HepG2 (cell line): ENCODE results near the gene SEMA4A. TPM values are rescaled to one million over a fixed set of nuclear protein-coding genes. Genes with fewer than 3 reads are reported as not detected.
A peak's percentile ranks its signal among the peaks of the same experiment; 100 is the strongest.

ENCODE experiments used
- CCDC6 ChIP-seq: sonication (generic); formaldehyde crosslinking; IDR thresholded peaks from 2 replicates; pipeline ENCODE4 v1.8.1; 2022; ENCODE audit warnings: mild to moderate bottlenecking, missing genetic modification reagents, moderate library complexity
- DR1 ChIP-seq: sonication (generic); formaldehyde crosslinking; IDR thresholded peaks from 2 replicates; pipeline ENCODE4 v1.8.0; 2021; ENCODE audit warnings: mild to moderate bottlenecking, missing genetic modification reagents, inconsistent platforms
- ELF1 ChIP-seq: sonication (generic); formaldehyde crosslinking; IDR thresholded peaks from 2 replicates; pipeline ENCODE4 v1.4.0; 2020; ENCODE audit warnings: missing genetic modification reagents
- FOXO4 ChIP-seq: sonication (generic); formaldehyde crosslinking; conservative IDR thresholded peaks from 2 replicates; pipeline ENCODE4 v1.8.1; 2023; ENCODE audit warnings: missing genetic modification reagents
- GATAD2A ChIP-seq: IDR thresholded peaks from 2 replicates; pipeline ENCODE4 v1.6.1; 2016
- GLMP ChIP-seq: sonication (generic); formaldehyde crosslinking; IDR thresholded peaks from 2 replicates; pipeline ENCODE4 v1.9.0; 2021; ENCODE audit warnings: missing genetic modification reagents, mild to moderate bottlenecking, borderline replicate concordance
- HOMEZ ChIP-seq: IDR thresholded peaks from 2 replicates; pipeline ENCODE4 v1.6.1; 2016; ENCODE audit warnings: low read depth
- KLF16 ChIP-seq, 2 experiments: sonication (generic) in 1 of 2; formaldehyde crosslinking in 1 of 2; IDR thresholded peaks; 2 replicates each; pipeline versions ENCODE4 v1.6.1 to v1.8.0; 2016 to 2023; ENCODE audit warnings: missing genetic modification reagents in 2 of 2, missing compliant biosample characterization in 1 of 2
- MEIS2 ChIP-seq: sonication (generic); formaldehyde crosslinking; IDR thresholded peaks from 2 replicates; pipeline ENCODE4 v1.9.0; 2021; ENCODE audit warnings: mild to moderate bottlenecking, missing genetic modification reagents
- MZF1 ChIP-seq: sonication (generic); formaldehyde crosslinking; IDR thresholded peaks from 2 replicates; pipeline ENCODE4 v1.8.1; 2023; ENCODE audit warnings: mild to moderate bottlenecking, missing genetic modification reagents, borderline replicate concordance
- NFIC ChIP-seq: IDR thresholded peaks from 2 replicates; pipeline ENCODE4 v1.6.1; 2012; ENCODE audit warnings: mild to moderate bottlenecking, low read length, inconsistent platforms
- PBX2 ChIP-seq: IDR thresholded peaks from 2 replicates; pipeline ENCODE4 v1.6.1; 2016; ENCODE audit warnings: control low read depth
- PHF21A ChIP-seq: sonication (generic); formaldehyde crosslinking; IDR thresholded peaks from 2 replicates; pipeline ENCODE4 v1.5.0; 2020; ENCODE audit warnings: mild to moderate bottlenecking, missing genetic modification reagents
- SIX4 ChIP-seq: sonication (generic); formaldehyde crosslinking; IDR thresholded peaks from 2 replicates; pipeline ENCODE4 v1.4.0; 2020; ENCODE audit warnings: missing genetic modification reagents
- TOPORS ChIP-seq: sonication (generic); formaldehyde crosslinking; IDR thresholded peaks from 2 replicates; pipeline ENCODE4 v1.8.0; 2023; ENCODE audit warnings: mild to moderate bottlenecking, missing genetic modification reagents
- ZHX1 ChIP-seq: sonication (generic); formaldehyde crosslinking; IDR thresholded peaks from 2 replicates; pipeline ENCODE4 v1.8.1; 2022; ENCODE audit warnings: low read depth, mild to moderate bottlenecking, missing genetic modification reagents
- ZNF136 ChIP-seq: sonication (generic); formaldehyde crosslinking; IDR thresholded peaks from 2 replicates; pipeline ENCODE4 v1.8.1; 2022; ENCODE audit warnings: low read depth, mild to moderate bottlenecking, moderate library complexity, missing genetic modification reagents
- ZNF143 ChIP-seq: sonication (generic); formaldehyde crosslinking; IDR thresholded peaks from 2 replicates; pipeline ENCODE4 v1.4.0; 2020; ENCODE audit warnings: missing genetic modification reagents
- ZNF230 ChIP-seq: sonication (generic); formaldehyde crosslinking; IDR thresholded peaks from 2 replicates; pipeline ENCODE4 v1.4.0; 2020; ENCODE audit warnings: mild to moderate bottlenecking, missing genetic modification reagents
- ZNF549 ChIP-seq: sonication (generic); formaldehyde crosslinking; IDR thresholded peaks from 2 replicates; pipeline ENCODE4 v1.5.0; 2020; ENCODE audit warnings: missing genetic modification reagents
- ZNF550 ChIP-seq: sonication (generic); formaldehyde crosslinking; IDR thresholded peaks from 2 replicates; pipeline ENCODE4 v1.4.0; 2020; ENCODE audit warnings: mild to moderate bottlenecking, missing genetic modification reagents, borderline replicate concordance
- ZNF713 ChIP-seq: sonication (generic); formaldehyde crosslinking; IDR thresholded peaks from 2 replicates; pipeline ENCODE4 v1.4.0; 2020; ENCODE audit warnings: mild to moderate bottlenecking, missing genetic modification reagents
- polyA plus RNA-seq, 8 experiments: library from polyadenylated mRNA; depleted of rRNA in 3 of 8; stranded (reverse) in 7 of 8; unstranded in 1 of 8; fragments of >200 nt; fragmentation: Illumina TruSeq in 4 of 8; extraction: Trizol in 4 of 8; gene quantifications; 2 replicates each; pipeline versions ENCODE4 v1.2.1 to v1.2.3, GENCODE V29; 2011 to 2016; ENCODE audit warnings: low read depth in 4 of 8, missing spikeins in 1 of 8, mixed read lengths in 1 of 8; ENCODE audit not compliant: insufficient read depth in 1 of 8
- total RNA-seq, 5 experiments: library from RNA; depleted of rRNA; stranded (reverse); fragments of >200 nt; fragmentation: Illumina TruSeq; extraction: Trizol; gene quantifications; 2 replicates each; pipeline ENCODE4 v1.2.3, GENCODE V29; 2016; ENCODE audit warnings: low read depth in 1 of 5

The SEMA4A gene
- total and polyA plus RNA-seq, 2 of the 13 experiments (the other 11 are each of a cell fraction or from before 2014, with no cell fraction given): 0.09 to 0.20 TPM

GRCh38 chr1:156212833-156213643 lies 59.7 kb downstream of the SEMA4A start, which contains the start of gene PMF1 (continued):
- TF ChIP-seq PBX2 (CRISPR knock-in tag) (peak; percentile 89), MZF1 (CRISPR knock-in tag) (no peak), ZNF143 (CRISPR knock-in tag) (peak; percentile 56), NFIC (no peak), GATAD2A (CRISPR knock-in tag) (peak; percentile 18; the same call in 1 of the 2 replicates), ZHX1 (CRISPR knock-in tag) (peak; percentile 97), GLMP (CRISPR knock-in tag) (no peak), ZNF136 (CRISPR knock-in tag) (peak; percentile 91; the same call in 1 of the 2 replicates), DR1 (peak; percentile 80), MEIS2 (CRISPR knock-in tag) (peak; percentile 69; the same call in 1 of the 2 replicates), ZNF550 (CRISPR knock-in tag) (no peak), ZNF713 (CRISPR knock-in tag) (no peak), ZNF230 (CRISPR knock-in tag) (0 out of 2 replicates have a peak, but pooled peaks have one; percentile 77), TOPORS (CRISPR knock-in tag) (peak; percentile 61; the same call in 1 of the 2 replicates), HOMEZ (CRISPR knock-in tag) (peak; percentile 30), FOXO4 (no peak), ELF1 (CRISPR knock-in tag) (peak; percentile 54; the same call in 1 of the 2 replicates), CCDC6 (peak; percentile 78; the same call in 1 of the 2 replicates), SIX4 (CRISPR knock-in tag) (no peak), KLF16 (CRISPR knock-in tag; IDR thresholded peaks at IDR 0.05) (peak in 1 of 2 experiments; percentile 77; a peak in 2 of 4 replicates), ZNF549 (CRISPR knock-in tag) (no peak), PHF21A (CRISPR knock-in tag) (peak; percentile 69; the same call in 1 of the 2 replicates)
